Testis (tissue), 3 donors: Measurements from ENCODE around the gene EIF5A. TPM values are rescaled to one million over a fixed set of nuclear protein-coding genes. Genes with fewer than 3 reads are reported as not detected.

Experiments
- DNase-seq: peaks from one replicate; pipeline ENCODE4 v3.0.0-alpha.2; 2019
- H3K27ac ChIP-seq, 2 donors: fragments of 200-600 bp; sonication (generic); one replicate each; pipeline ENCODE4 v1.5.1; 2019
- H3K27me3 ChIP-seq: fragments of 200-600 bp; sonication (generic); one replicate; pipeline ENCODE4 v1.5.1; 2019
- H3K36me3 ChIP-seq: fragments of 200-600 bp; sonication (generic); one replicate; pipeline ENCODE4 v1.5.1; 2017; ENCODE audit warnings: low read depth; ENCODE audit errors: missing control alignments
- H3K4me1 ChIP-seq: fragments of 200-600 bp; sonication (generic); one replicate; pipeline ENCODE4 v1.5.1; 2019
- H3K4me3 ChIP-seq, 2 donors: fragments of 200-600 bp; sonication (generic); one replicate each; pipeline ENCODE4 v1.5.1; 2017 to 2019
- H3K9me3 ChIP-seq: fragments of 200-600 bp; sonication (generic); one replicate; pipeline ENCODE4 v1.5.1; 2017
- CTCF ChIP-seq, 3 experiments: fragments of 450-650 bp in 2 of 3; fragments of 200-600 bp in 1 of 3; sonication (generic) in 1 of 3; IDR thresholded peaks; one replicate each; pipeline ENCODE4 v1.5.1; 2016 to 2019; ENCODE audit warnings: antibody characterized with exemption in 3 of 3, mild to moderate bottlenecking in 2 of 3, moderate library complexity in 1 of 3
- POLR2A ChIP-seq: fragments of 450-650 bp; IDR thresholded peaks from one replicate; pipeline ENCODE4 v1.6.1; 2017; ENCODE audit warnings: antibody characterized with exemption, mild to moderate bottlenecking, moderate library complexity
- WGBS, 2 donors: methylation state at CpG; one replicate each; pipeline ENCODE4 v1.1.5; 2018; 5-methylcytosine and 5-hydroxymethylcytosine counted together
- intact Hi-C: fragments of 100-400 bp; cut with DNase I; formaldehyde crosslinking; loops from one replicate; pipeline ENCODE4 v1.15.1; 2023; ENCODE audit warnings: low total_unique reads
- polyA plus RNA-seq: library from polyadenylated mRNA; stranded (reverse); fragments of 350-450 nt; fragmentation: Illumina TruSeq; extraction: RNeasy Lipid Tissue Mini Kit (QIAGEN cat#74804); gene quantifications from one replicate; pipeline ENCODE4 v1.2.3, GENCODE V29; 2014; ENCODE audit warnings: low read depth, low replicate concordance; ENCODE audit not compliant: insufficient read depth
- small RNA-seq, 2 donors: library from RNA; depleted of rRNA; stranded (forward); fragments of <200 nt; gene quantifications; one replicate each; pipeline ENCODE3, GENCODE V24; 2016
- total RNA-seq, 2 donors: library from RNA; depleted of rRNA; stranded (reverse); fragments of >200 nt; gene quantifications; one replicate each; pipeline ENCODE4 v1.2.3, GENCODE V29; 2016

The EIF5A gene
- total and polyA plus RNA-seq, 3 donors from 2014 or later: 193 to 388 (median 229) TPM

GRCh38 chr17:7356072-7356549, 48.7 kb downstream of the EIF5A start:
- DNase-seq: peak; percentile 77
- H3K27ac ChIP-seq: no peak overlapping the region
- H3K4me1 ChIP-seq: peaks cover 14% of the 10 kb centered on the region
- WGBS, 2 donors: 29% methylated on average over 12 of the region's 12 CpGs; no CpG with 5 or more reads in 1 of the 2 donors
- H3K4me3 ChIP-seq: no peak overlapping the region
- H3K27me3 ChIP-seq: no peaks in the 10 kb centered on the region
- TF ChIP-seq CTCF (IDR thresholded peaks at IDR 0.05) (peak; percentile 71 to 76 (median 75)), POLR2A (no peak)
- no peaks in the 10 kb centered on the region for H3K9me3 ChIP-seq
- intact Hi-C loops: loop anchor here (10.0 kb wide), 1 partner anchor 209 kb away; the partner anchor contains the start of gene SENP3
- H3K36me3 ChIP-seq: no peaks in the 10 kb centered on the region

- no peak for TF ChIP-seq CTCF (IDR thresholded peaks at IDR 0.05)
- TF ChIP-seq POLR2A: no peak
- H3K27me3 ChIP-seq: no peaks in the 10 kb centered on the region
- H3K36me3 ChIP-seq: no peaks in the 10 kb centered on the region
- WGBS, 2 donors: 80 to 91% methylated on average over 7 to 8 of the region's 8 CpGs
- H3K4me3 ChIP-seq: no peak overlapping the region
- H3K27ac ChIP-seq: no peak overlapping the region
- no peaks in the 10 kb centered on the region for H3K9me3 ChIP-seq
- H3K4me1 ChIP-seq: peaks cover 14% of the 10 kb centered on the region
- intact Hi-C loops: loop anchor here (10.0 kb wide), 1 partner anchor 208 kb away; the partner anchor contains the start of gene SENP3
- no peak for DNase-seq
These were observed 49.3 kb downstream of the EIF5A start for GRCh38 chr17:7356756-7357155.

GRCh38 chr17:7357381-7357780, 50.0 kb downstream of the EIF5A start:
- no peaks in the 10 kb centered on the region for H3K27me3 ChIP-seq
- peaks cover 13% of the 10 kb centered on the region for H3K4me1 ChIP-seq
- no peak overlapping the region for H3K27ac ChIP-seq
- H3K9me3 ChIP-seq: no peaks in the 10 kb centered on the region
- DNase-seq: no peak
- 82 to 86% methylated on average over 2 of the region's 2 CpGs for WGBS, 2 donors
- intact Hi-C loops: loop anchor here (10.0 kb wide), 1 partner anchor 207 kb away; the partner anchor contains the start of gene SENP3
- H3K36me3 ChIP-seq: no peaks in the 10 kb centered on the region
- TF ChIP-seq POLR2A: no peak
- TF ChIP-seq CTCF (IDR thresholded peaks at IDR 0.05): no peak
- H3K4me3 ChIP-seq: no peak overlapping the region

- H3K4me1 ChIP-seq: no peaks in the 10 kb centered on the region
- no peaks in the 10 kb centered on the region for H3K27me3 ChIP-seq
- 82 to 92% methylated on average over 3 of the region's 3 CpGs for WGBS, 2 donors
- no peaks in the 10 kb centered on the region for H3K36me3 ChIP-seq
- H3K9me3 ChIP-seq: no peaks in the 10 kb centered on the region
- no peak overlapping the region for H3K4me3 ChIP-seq
- DNase-seq: no peak
- intact Hi-C loops: no loop called here
- no peak for TF ChIP-seq POLR2A
- no peak for TF ChIP-seq CTCF (IDR thresholded peaks at IDR 0.05)
- no peak overlapping the region for H3K27ac ChIP-seq
These were observed 54.5 kb downstream of the EIF5A start for GRCh38 chr17:7361906-7362305.

Small RNA genes within 50 kb of the gene (small RNA-seq; reads per million reads assigned to genes)
- gene AC026954.2: 0 reads per million in 2 donors
- gene RF00019: 0 reads per million in 2 donors

Other genes with a start within 250 kb of the EIF5A start
Only the 30 nearest of the 32 such genes appear.
- 1 to 10 TPM in 1 of 2 donors, under 1 TPM in 1; 0.47 to 1.1 TPM for gene ASGR2, start 192.8 kb upstream of the EIF5A start, total RNA-seq
- 2.6 TPM for gene ASGR2, start 192.8 kb upstream of the EIF5A start, polyA plus RNA-seq
- 10 to 100 TPM; 11.5 to 19.1 TPM for gene ASGR1, start 128.3 kb upstream of the EIF5A start, total RNA-seq
- gene ASGR1, start 128.3 kb upstream of the EIF5A start, polyA plus RNA-seq: 21.3 TPM
- 10 to 100 TPM; 26.3 to 49.8 TPM for gene DLG4, start 87.8 kb upstream of the EIF5A start, total RNA-seq
- gene DLG4, start 87.8 kb upstream of the EIF5A start, polyA plus RNA-seq: 45.9 TPM
- 100 to 1,000 TPM; 298 to 458 TPM for gene ACADVL, start 87.7 kb upstream of the EIF5A start, total RNA-seq
- gene ACADVL, start 87.7 kb upstream of the EIF5A start, polyA plus RNA-seq: 334 TPM
- gene DVL2, start 73.1 kb upstream of the EIF5A start, total RNA-seq: 100 to 1,000 TPM in 1 of 2 donors, 10 to 100 TPM in 1; 81.3 to 102 TPM
- 43.6 TPM for gene DVL2, start 73.1 kb upstream of the EIF5A start, polyA plus RNA-seq
- gene PHF23, start 68.2 kb upstream of the EIF5A start, total RNA-seq: 10 to 100 TPM; 54.9 to 61.6 TPM
- gene PHF23, start 68.2 kb upstream of the EIF5A start, polyA plus RNA-seq: 53.4 TPM
- gene GABARAP, start 65.2 kb upstream of the EIF5A start, total RNA-seq: 100 to 1,000 TPM; 521 to 683 TPM
- gene GABARAP, start 65.2 kb upstream of the EIF5A start, polyA plus RNA-seq: 1,171 TPM
- 10 to 100 TPM; 86.4 to 94.0 TPM for gene CTDNEP1, start 55.9 kb upstream of the EIF5A start, total RNA-seq
- gene CTDNEP1, start 55.9 kb upstream of the EIF5A start, polyA plus RNA-seq: 138 TPM
- 100 to 1,000 TPM; 107 to 123 TPM for gene ELP5, start 55.4 kb upstream of the EIF5A start, total RNA-seq
- gene ELP5, start 55.4 kb upstream of the EIF5A start, polyA plus RNA-seq: 295 TPM
- gene CLDN7, start 45.1 kb upstream of the EIF5A start, total RNA-seq: 1 to 10 TPM; 4.5 to 6.9 TPM
- 8.8 TPM for gene CLDN7, start 45.1 kb upstream of the EIF5A start, polyA plus RNA-seq
- gene SLC2A4, start 25.9 kb upstream of the EIF5A start, total RNA-seq: 1 to 10 TPM; 4.2 to 6.6 TPM
- 4.7 TPM for gene SLC2A4, start 25.9 kb upstream of the EIF5A start, polyA plus RNA-seq
- gene YBX2, start 13.0 kb upstream of the EIF5A start, total RNA-seq: 100 to 1,000 TPM; 276 to 549 TPM
- gene YBX2, start 13.0 kb upstream of the EIF5A start, polyA plus RNA-seq: 1,120 TPM
- 100 to 1,000 TPM; 204 to 239 TPM for gene GPS2, start 7.7 kb downstream of the EIF5A start, total RNA-seq
- gene GPS2, start 7.7 kb downstream of the EIF5A start, polyA plus RNA-seq: 219 TPM
- 10 to 100 TPM; 34.5 to 50.6 TPM for gene NEURL4, start 21.7 kb downstream of the EIF5A start, total RNA-seq
- gene NEURL4, start 21.7 kb downstream of the EIF5A start, polyA plus RNA-seq: 38.3 TPM
- 100 to 1,000 TPM in 1 of 2 donors, 10 to 100 TPM in 1; 12.6 to 140 TPM for gene ACAP1, start 28.9 kb downstream of the EIF5A start, total RNA-seq
- gene ACAP1, start 28.9 kb downstream of the EIF5A start, polyA plus RNA-seq: 95.2 TPM
- 1 to 10 TPM; 4.8 to 5.0 TPM for gene KCTD11, start 44.5 kb downstream of the EIF5A start, total RNA-seq
- 6.8 TPM for gene KCTD11, start 44.5 kb downstream of the EIF5A start, polyA plus RNA-seq
- gene TMEM95, start 47.5 kb downstream of the EIF5A start, total RNA-seq: 1 to 10 TPM; 2.8 to 6.6 TPM
- 9.9 TPM for gene TMEM95, start 47.5 kb downstream of the EIF5A start, polyA plus RNA-seq
- 1 to 10 TPM; 3.7 to 6.8 TPM for gene TNK1, start 73.5 kb downstream of the EIF5A start, total RNA-seq
- 4.0 TPM for gene TNK1, start 73.5 kb downstream of the EIF5A start, polyA plus RNA-seq
- 10 to 100 TPM; 13.6 to 19.4 TPM for gene PLSCR3, start 86.9 kb downstream of the EIF5A start, total RNA-seq
- gene PLSCR3, start 86.9 kb downstream of the EIF5A start, polyA plus RNA-seq: 14.2 TPM
- gene TMEM256, start 96.5 kb downstream of the EIF5A start, total RNA-seq: 10 to 100 TPM; 18.7 to 33.3 TPM
- gene TMEM256, start 96.5 kb downstream of the EIF5A start, polyA plus RNA-seq: 27.3 TPM
- 10 to 100 TPM in 1 of 2 donors, 1 to 10 TPM in 1; 9.9 to 10.7 TPM for gene NLGN2, start 100.2 kb downstream of the EIF5A start, total RNA-seq
- 8.4 TPM for gene NLGN2, start 100.2 kb downstream of the EIF5A start, polyA plus RNA-seq
- gene SPEM1, start 112.7 kb downstream of the EIF5A start, total RNA-seq: 10 to 100 TPM in 1 of 2 donors, 1 to 10 TPM in 1; 8.5 to 18.7 TPM
- gene SPEM1, start 112.7 kb downstream of the EIF5A start, polyA plus RNA-seq: 67.7 TPM
- gene SPEM2, start 118.0 kb downstream of the EIF5A start, total RNA-seq: 100 to 1,000 TPM in 1 of 2 donors, 10 to 100 TPM in 1; 41.4 to 202 TPM
- gene SPEM2, start 118.0 kb downstream of the EIF5A start, polyA plus RNA-seq: 111 TPM
- 10 to 100 TPM in 1 of 2 donors, 1 to 10 TPM in 1; 5.7 to 18.8 TPM for gene SPEM3, start 121.2 kb downstream of the EIF5A start, total RNA-seq
- gene SPEM3, start 121.2 kb downstream of the EIF5A start, polyA plus RNA-seq: 63.0 TPM
- 10 to 100 TPM in 1 of 2 donors, 1 to 10 TPM in 1; 7.9 to 11.7 TPM for gene TMEM102, start 127.8 kb downstream of the EIF5A start, total RNA-seq
- gene TMEM102, start 127.8 kb downstream of the EIF5A start, polyA plus RNA-seq: 6.5 TPM
- gene FGF11, start 131.9 kb downstream of the EIF5A start, total RNA-seq: 1 to 10 TPM; 3.2 to 4.2 TPM
- gene FGF11, start 131.9 kb downstream of the EIF5A start, polyA plus RNA-seq: 4.6 TPM
- gene CHRNB1, start 137.4 kb downstream of the EIF5A start, total RNA-seq: 1 to 10 TPM; 6.2 to 7.4 TPM
- 6.9 TPM for gene CHRNB1, start 137.4 kb downstream of the EIF5A start, polyA plus RNA-seq
- gene ZBTB4, start 172.0 kb downstream of the EIF5A start, total RNA-seq: 10 to 100 TPM; 34.0 to 43.4 TPM
- gene ZBTB4, start 172.0 kb downstream of the EIF5A start, polyA plus RNA-seq: 39.5 TPM
- gene SLC35G6, start 173.8 kb downstream of the EIF5A start, total RNA-seq: 1 to 10 TPM; 1.8 to 3.9 TPM
- gene SLC35G6, start 173.8 kb downstream of the EIF5A start, polyA plus RNA-seq: 3.9 TPM
- gene POLR2A, start 176.7 kb downstream of the EIF5A start, total RNA-seq: 100 to 1,000 TPM; 359 to 391 TPM
- gene POLR2A, start 176.7 kb downstream of the EIF5A start, polyA plus RNA-seq: 175 TPM